Lung (tissue), 12 donors: ENCODE results near the gene SRPK2. TPM values are rescaled to one million over a fixed set of nuclear protein-coding genes. Genes with fewer than 3 reads are reported as not detected.

Source experiments
- ATAC-seq: fragments of 200-7000 bp; cut with Tn5 transposase; one replicate; pipeline ENCODE4 v1.9.1; 2020; ENCODE audit warnings: moderate number of reproducible peaks; ENCODE audit not compliant: insufficient read depth, low FRiP score
- DNase-seq, 3 donors: peaks; one replicate each; pipeline ENCODE4 v3.0.0-alpha.2; 2013 to 2017
- H3K27ac ChIP-seq, 2 donors: one replicate each; pipeline ENCODE4 v1.5.1; 2013; ENCODE audit warnings: mild to moderate bottlenecking in 2 of 2, moderate library complexity in 2 of 2, control low read depth in 1 of 2, inconsistent platforms in 1 of 2, low read depth in 1 of 2, low read length in 1 of 2
- H3K27me3 ChIP-seq, 3 donors: one replicate each; pipeline ENCODE4 v1.5.1; 2013; ENCODE audit warnings: low read length in 2 of 3; ENCODE audit not compliant: control insufficient read depth in 3 of 3, insufficient read depth in 3 of 3
- H3K36me3 ChIP-seq, 4 donors: one replicate each; pipeline ENCODE4 v1.5.1; 2013; ENCODE audit warnings: low read length in 4 of 4, mild to moderate bottlenecking in 1 of 4, moderate library complexity in 1 of 4; ENCODE audit not compliant: control insufficient read depth in 4 of 4, insufficient read depth in 4 of 4
- H3K4me1 ChIP-seq, 5 donors: one replicate each; pipeline ENCODE4 v1.5.1; 2013; ENCODE audit warnings: low read length in 5 of 5, mild to moderate bottlenecking in 2 of 5, moderate library complexity in 1 of 5; ENCODE audit not compliant: control insufficient read depth in 5 of 5, insufficient read depth in 5 of 5
- H3K4me3 ChIP-seq: one replicate; pipeline ENCODE4 v1.5.1; 2013; ENCODE audit warnings: mild to moderate bottlenecking, control low read depth, moderate library complexity
- H3K9ac ChIP-seq, 2 donors: one replicate each; pipeline ENCODE4 v1.5.1; 2013; ENCODE audit warnings: low read length in 2 of 2, control low read depth in 1 of 2; ENCODE audit not compliant: insufficient read depth in 1 of 2
- H3K9me3 ChIP-seq, 4 donors: one replicate each; pipeline ENCODE4 v1.5.1; 2013; ENCODE audit warnings: low read length in 3 of 4, mild to moderate bottlenecking in 1 of 4, moderate library complexity in 1 of 4; ENCODE audit not compliant: control insufficient read depth in 4 of 4, insufficient read depth in 3 of 4
- CTCF ChIP-seq: IDR thresholded peaks from 2 replicates; pipeline ENCODE4 v1.5.1; 2012; ENCODE audit warnings: mild to moderate bottlenecking; ENCODE audit errors: control extremely low read depth, extremely low read depth
- WGBS, 2 donors: extraction: QIAGEN DNeasy Blood & Tissue Kit; methylation state at CpG; one replicate each; pipeline ENCODE4 v1.1.7; 2013; 5-methylcytosine and 5-hydroxymethylcytosine counted together
- polyA plus RNA-seq, 2 donors: library from polyadenylated mRNA; stranded (reverse); fragments of 200-250 nt; gene quantifications; one replicate each; pipeline ENCODE4 v1.2.1, GENCODE V29; 2013
- total RNA-seq, 2 donors: library from RNA; depleted of rRNA in 1 of 2; stranded (reverse); fragments of >200 nt in 1 of 2; gene quantifications; one replicate each; pipeline ENCODE4 v1.2.1, GENCODE V29; 2014 to 2021
- donor health status: control.
- donor health status: control.
- donor health status: Bipolar disorder and iron deficiency.
- donor health status: healthy.
- donor health status: DM: yes; HTN: yes; CAD: no.

The SRPK2 gene
- total and polyA plus RNA-seq, 4 donors, result 10.8 to 71.2 (median 23.2) TPM

GRCh38 chr7:105157278-105157677, 231.4 kb downstream of the SRPK2 start:
- Histone ChIP-seq H3K27ac (no peak overlapping the region), H3K9ac (no peak overlapping the region), H3K9me3 (no peaks in the 10 kb centered on the region), H3K27me3 (no peaks in the 10 kb centered on the region), H3K36me3 (peaks cover 3 to 9% (median 8%) of the 10 kb centered on the region in 4 donors), H3K4me1 (peaks cover 0 to 6% (median 0%) of the 10 kb centered on the region in 5 donors), H3K4me3 (no peak overlapping the region)
- TF ChIP-seq CTCF, result no peak
- no peak for DNase-seq
- ATAC-seq, result no peak
- WGBS, 2 donors, result 89 to 92% methylated on average over 3 of the region's 3 CpGs

GRCh38 chr7:105156731-105157130, 232.0 kb downstream of the SRPK2 start:
- ATAC-seq, result no peak
- no peak for TF ChIP-seq CTCF
- 77 to 81% methylated on average over 2 of the region's 2 CpGs for WGBS, 2 donors

GRCh38 chr7:105154084-105154483, 234.6 kb downstream of the SRPK2 start:
- peaks cover 0 to 9% (median 0%) of the 10 kb centered on the region in 5 donors for H3K4me1 ChIP-seq
- TF ChIP-seq CTCF, result no peak
- no peak for DNase-seq
- H3K27ac ChIP-seq, result no peak overlapping the region
- H3K4me3 ChIP-seq, result no peak overlapping the region
- H3K9me3 ChIP-seq, result no peaks in the 10 kb centered on the region
- peaks cover 3 to 7% (median 5%) of the 10 kb centered on the region in 4 donors for H3K36me3 ChIP-seq
- H3K27me3 ChIP-seq, result no peaks in the 10 kb centered on the region
- H3K9ac ChIP-seq, result no peak overlapping the region
- ATAC-seq, result no peak
- WGBS, 2 donors, result 49 to 53% methylated on average over 2 of the region's 2 CpGs

More at GRCh38 chr7:105156731-105157130, 232.0 kb downstream of the SRPK2 start:
- Histone ChIP-seq H3K27ac (no peak overlapping the region), H3K27me3 (no peaks in the 10 kb centered on the region), H3K36me3 (peaks cover 3 to 9% (median 8%) of the 10 kb centered on the region in 4 donors), H3K4me1 (peaks cover 0 to 6% (median 0%) of the 10 kb centered on the region in 5 donors), H3K4me3 (no peak overlapping the region), H3K9ac (no peak overlapping the region), H3K9me3 (no peaks in the 10 kb centered on the region)
- DNase-seq, result no peak

GRCh38 chr7:105153531-105153930, 235.2 kb downstream of the SRPK2 start:
- Histone ChIP-seq H3K4me1 (peaks cover 0 to 9% (median 0%) of the 10 kb centered on the region in 5 donors), H3K4me3 (no peak overlapping the region), H3K36me3 (peaks cover 3 to 7% (median 5%) of the 10 kb centered on the region in 4 donors), H3K9me3 (no peaks in the 10 kb centered on the region), H3K27me3 (no peaks in the 10 kb centered on the region), H3K9ac (no peak overlapping the region), H3K27ac (peak overlapping the region in 1 of 2 donors; percentile 33)
- ATAC-seq (no peak), DNase-seq (no peak)
- WGBS, 2 donors, result 84 to 92% methylated on average over 6 of the region's 6 CpGs
- TF ChIP-seq CTCF, result no peak
